GM21717 (cell line): ENCODE results near the gene PIP4P1.

ENCODE experiments used
- ATAC-seq: cut with Tn5 transposase; IDR thresholded peaks from one replicate; pipeline ENCODE4 v1.9.1; 2021; ENCODE audit warnings: mild to moderate bottlenecking, moderate library complexity; ENCODE audit not compliant: unreplicated experiment

The PIP4P1 gene

DNA sequence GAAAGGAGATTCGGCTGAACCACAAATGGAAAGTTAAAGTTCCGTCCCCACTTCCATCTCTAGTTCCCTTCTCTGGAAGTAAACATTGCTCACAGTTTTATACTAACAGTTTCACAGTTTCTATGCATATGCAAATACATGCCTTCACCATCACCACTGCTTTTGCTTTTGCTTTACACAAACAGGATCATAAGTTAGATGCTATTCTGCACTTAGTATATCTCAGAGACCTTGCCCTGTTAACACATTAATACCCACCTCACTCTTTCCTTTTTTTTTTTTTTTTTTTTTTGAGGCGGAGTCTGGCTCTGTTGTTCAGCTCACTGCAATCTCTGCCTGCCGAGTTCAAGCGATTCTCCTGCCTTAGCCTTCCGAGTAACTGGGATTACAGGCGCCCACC, 48.8 kb downstream of the PIP4P1 start:
- peak; percentile 73 for ATAC-seq

DNA sequence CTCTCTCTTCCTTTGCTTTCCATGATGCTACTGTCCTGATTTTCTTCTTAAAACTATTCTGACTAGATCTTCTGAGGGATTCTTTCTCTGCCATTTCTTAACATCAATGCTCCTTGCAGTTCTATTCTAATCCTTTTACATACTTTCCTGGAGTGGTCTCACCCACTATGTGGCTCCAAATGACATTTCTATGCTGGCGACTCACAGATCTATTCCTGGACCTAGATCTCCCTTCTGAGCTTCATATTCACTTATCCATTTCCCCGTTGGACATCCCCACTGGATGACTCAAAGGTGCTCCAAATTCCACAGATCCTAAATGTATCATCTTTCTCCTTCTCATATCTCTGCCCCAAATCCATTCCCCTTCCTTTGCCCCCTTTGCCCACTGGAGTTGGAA, 52.0 kb downstream of the PIP4P1 start:
- no peak for ATAC-seq
